Heart right ventricle (tissue), 16 donors: Measurements from ENCODE around the gene CCSER1. TPM values are rescaled to one million over a fixed set of nuclear protein-coding genes. Genes with fewer than 3 reads are reported as not detected.

Experiments used
- ATAC-seq, 8 donors: fragments of 200-7000 bp; cut with Tn5 transposase; one replicate each; pipeline ENCODE4 v1.9.1; 2020; ENCODE audit warnings: mild to moderate bottlenecking in 8 of 8, moderate library complexity in 8 of 8, moderate number of reproducible peaks in 1 of 8
- DNase-seq, 2 donors: peaks; one replicate each; pipeline ENCODE4 v3.0.0-alpha.2; 2020
- H3K27ac ChIP-seq, 10 donors: fragments of 200-600 bp; sonication (generic) in 2 of 10; one replicate each; pipeline versions ENCODE4 v1.5.0 to v1.8.0; 2020 to 2022; ENCODE audit warnings: mild to moderate bottlenecking in 3 of 10
- H3K27me3 ChIP-seq, 7 donors: fragments of 200-600 bp; one replicate each; pipeline ENCODE4 v1.8.0; 2021 to 2022; ENCODE audit warnings: mild to moderate bottlenecking in 2 of 7
- H3K36me3 ChIP-seq, 9 donors: fragments of 200-600 bp; sonication (generic) in 1 of 9; one replicate each; pipeline versions ENCODE4 v1.5.0 to v1.8.0; 2020 to 2022; ENCODE audit warnings: mild to moderate bottlenecking in 2 of 9
- H3K4me1 ChIP-seq, 9 donors: fragments of 200-600 bp; sonication (generic) in 1 of 9; one replicate each; pipeline versions ENCODE4 v1.5.0 to v1.8.0; 2020 to 2022; ENCODE audit warnings: mild to moderate bottlenecking in 4 of 9
- H3K4me3 ChIP-seq, 10 donors: fragments of 200-600 bp; sonication (generic) in 2 of 10; one replicate each; pipeline versions ENCODE4 v1.5.0 to v1.8.0; 2020 to 2022; ENCODE audit warnings: mild to moderate bottlenecking in 7 of 10, moderate library complexity in 2 of 10
- H3K9me3 ChIP-seq, 11 donors: fragments of 200-600 bp in 10 of 11; sonication (generic) in 2 of 11; one replicate each; pipeline versions ENCODE4 v1.5.0 to v1.8.0; 2013 to 2022; ENCODE audit warnings: mild to moderate bottlenecking in 2 of 11, control low read depth in 1 of 11, moderate library complexity in 1 of 11
- CTCF ChIP-seq, 9 donors: fragments of 200-600 bp; sonication (generic) in 2 of 9; IDR thresholded peaks; one replicate each; pipeline versions ENCODE4 v1.5.0 to v1.8.0; 2021 to 2022; ENCODE audit warnings: antibody characterized with exemption in 9 of 9, mild to moderate bottlenecking in 5 of 9, moderate library complexity in 1 of 9
- WGBS, 2 donors: extraction: QIAGEN DNeasy Blood & Tissue Kit; methylation state at CpG; one replicate each; pipeline ENCODE4 v1.1.7; 2013; ENCODE audit warnings: inconsistent platforms in 1 of 2; 5-methylcytosine and 5-hydroxymethylcytosine counted together
- intact Hi-C, 10 donors: fragments of 100-400 bp; cut with DNase I; formaldehyde crosslinking; loops; one replicate each; pipeline versions ENCODE4 v1.11.1 to v1.14.2; 2022
- polyA plus RNA-seq, 2 donors: library from polyadenylated mRNA; stranded (reverse); fragments of 200-250 nt; gene quantifications; one replicate each; pipeline ENCODE4 v1.2.3, GENCODE V29; 2013
- total RNA-seq, 10 donors: library from RNA; stranded (reverse); fragmentation: NEBNext Ultra II Directional in 3 of 10; extraction: Animal tissue kit (Norgen Biotek cat#: 25700) in 3 of 10; gene quantifications; one replicate each; pipeline versions ENCODE4 v1.2.1 to v1.2.4, GENCODE V29; 2021 to 2023
- donor health status: Arrhythmogenic right ventricular cardiomyopathy.
- donor health status: ischemic (EF 13 %, LVEDD 7.1; RV severe dilation, severe dysfunction).
- donor health status: healthy with polysubstance abuse.
- donor health status: DM: no; HTN: yes; CAD: no.
- donor health status: DM: no; HTN: no; CAD: no.
- donor health status: ischemic (EF 25% LVEDD 6.9; RV normal size, moderate dysfunction).
- donor health status: ischemic (EF 25% LVEDD 5.7; RV mildly dilated, moderate dysfunction).
- donor health status: healthy.
- donor health status: DM: yes; HTN: yes; CAD: no.
- donor health status: Ischemic cardiomyopathy.
- donor health status: ischemic (EF 35%, LVEDD 5.7; RV mildly dilated, moderate dysfunction).
- donor health status: nonischemic (EF 11% LVEDD 7.7; RV severe dilation, severe dysfunction).
- donor health status: DM: yes; HTN: yes; CAD: no.
- donor health status: PGD.
- donor health status: ischemic (EF 29% LVEDD 5.4; RV normal size, mild dysfunction).
- donor health status: nonischemic (EF 23%, LVEDD 6.1; RV moderate dilation, normal function).

CCSER1 gene
- total and polyA plus RNA-seq, 12 donors = 1.5 to 16.4 (median 12.0) TPM

GRCh38 chr4:90121676-90122354, 5.4 kb upstream of the CCSER1 start:
- peaks cover 0 to 4% (median 2%) of the 10 kb centered on the region in 9 donors for H3K4me1 ChIP-seq
- intact Hi-C loops = loop anchor here in 6 of 10 donors (2.0 to 10.0 kb wide), 4 partner anchors 163 to 173 kb away; no protein-coding TSS in a partner anchor
- peaks cover 0 to 10% (median 0%) of the 10 kb centered on the region in 7 donors for H3K27me3 ChIP-seq
- no peaks in the 10 kb centered on the region for H3K9me3 ChIP-seq
- ATAC-seq (no peak), DNase-seq (no peak)
- no peak overlapping the region for H3K4me3 ChIP-seq
- H3K27ac ChIP-seq = no peak overlapping the region
- H3K36me3 ChIP-seq = no peaks in the 10 kb centered on the region
- no peak for TF ChIP-seq CTCF (IDR thresholded peaks at IDR 0.05)
- 74 to 76% methylated on average over 3 of the region's 3 CpGs for WGBS, 2 donors

GRCh38 chr4:90122355-90122748, 4.8 kb upstream of the CCSER1 start:
- intact Hi-C loops = loop anchor here in 4 of 10 donors (5.0 to 10.0 kb wide), 3 partner anchors 162 to 172 kb away; no protein-coding TSS in a partner anchor
- DNase-seq = no peak
- Histone ChIP-seq H3K27ac (no peak overlapping the region), H3K9me3 (no peaks in the 10 kb centered on the region), H3K4me1 (peaks cover 0 to 8% (median 5%) of the 10 kb centered on the region in 9 donors), H3K36me3 (no peaks in the 10 kb centered on the region), H3K27me3 (peaks cover 0 to 10% (median 0%) of the 10 kb centered on the region in 7 donors), H3K4me3 (no peak overlapping the region)
- WGBS, 2 donors = 71 to 73% methylated on average over 7 of the region's 7 CpGs
- ATAC-seq = no peak
- TF ChIP-seq CTCF (IDR thresholded peaks at IDR 0.05) = no peak

- H3K36me3 ChIP-seq = no peaks in the 10 kb centered on the region
- peaks cover 0 to 20% (median 0%) of the 10 kb centered on the region in 7 donors for H3K27me3 ChIP-seq
- H3K4me1 ChIP-seq = peaks cover 0 to 18% (median 7%) of the 10 kb centered on the region in 9 donors
- H3K9me3 ChIP-seq = no peaks in the 10 kb centered on the region
- TF ChIP-seq CTCF (IDR thresholded peaks at IDR 0.05) = no peak
- no peak overlapping the region for H3K4me3 ChIP-seq
- intact Hi-C loops = loop anchor here in 4 of 10 donors (5.0 to 10.0 kb wide), 3 partner anchors 161 to 171 kb away; no protein-coding TSS in a partner anchor
- DNase-seq (no peak), ATAC-seq (no peak)
- no peak overlapping the region for H3K27ac ChIP-seq
Observed at GRCh38 chr4:90124276-90124675, 2.9 kb upstream of the CCSER1 start.

- peak overlapping the region in 6 of 10 donors; percentile 17 to 84 (median 74) for H3K27ac ChIP-seq
- H3K4me1 ChIP-seq = peaks cover 0 to 19% (median 7%) of the 10 kb centered on the region in 9 donors
- no peaks in the 10 kb centered on the region for H3K36me3 ChIP-seq
- intact Hi-C loops = loop anchor here in 6 of 10 donors (5.0 to 10.0 kb wide), 5 partner anchors 110 to 168 kb away; no protein-coding TSS in a partner anchor
- H3K4me3 ChIP-seq = peak overlapping the region; percentile 50 to 77 (median 70)
- DNase-seq = no peak
- H3K27me3 ChIP-seq = peaks cover 0 to 20% (median 0%) of the 10 kb centered on the region in 7 donors
- WGBS, 2 donors = 13 to 20% methylated on average over 8 of the region's 8 CpGs
- no peak for TF ChIP-seq CTCF (IDR thresholded peaks at IDR 0.05)
- no peaks in the 10 kb centered on the region for H3K9me3 ChIP-seq
- ATAC-seq = no peak
Observed at GRCh38 chr4:90126805-90127204, 389 bp upstream of the CCSER1 start.
